Measurements from ENCODE around the gene NCMAP. TPM values are rescaled to one million over a fixed set of nuclear protein-coding genes. Genes with fewer than 3 reads are reported as not detected.
"Not testable (repeated sequence)": the region's sequence is repeated elsewhere in the genome, so short reads cannot be mapped to it uniquely, and the experiment has no call there.

NCMAP gene
- total RNA-seq, 2 donors from 2014 or later = 0.16 to 0.22 TPM

DNA sequence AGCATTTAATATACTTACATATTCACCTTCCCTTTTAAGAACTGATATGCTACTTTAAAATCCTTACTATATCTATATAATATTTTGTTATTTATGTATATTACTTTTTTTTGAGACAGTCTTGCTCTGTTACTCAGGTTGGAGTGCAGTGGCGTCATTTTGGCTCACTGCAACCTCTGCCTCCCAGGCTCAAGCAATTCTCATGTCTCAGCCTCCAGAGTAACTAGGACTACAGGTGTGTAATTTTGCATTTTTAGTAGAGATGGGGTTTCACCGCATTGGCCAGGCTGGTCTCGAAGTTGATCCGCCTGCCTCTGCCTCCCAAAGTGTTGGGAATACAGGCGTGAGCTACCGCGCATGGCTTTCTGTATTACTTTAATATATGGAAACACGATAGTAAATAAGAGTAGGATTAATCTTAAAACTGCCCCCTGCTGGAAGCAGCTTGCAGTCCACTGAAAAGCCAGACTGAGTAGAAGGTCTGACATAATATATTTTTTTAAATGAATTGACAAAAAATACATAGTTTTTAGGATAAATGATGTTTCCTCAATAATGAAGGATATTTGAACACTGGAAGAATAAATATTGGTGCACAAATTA is 28.8 kb upstream of the NCMAP start:
- Histone ChIP-seq H3K4me3 (no peak overlapping the region), H3K36me3 (no peaks in the 10 kb centered on the region), H3K27me3 (no peaks in the 10 kb centered on the region), H3K27ac (no peak overlapping the region), H3K4me1 (no peaks in the 10 kb centered on the region), H3K9me3 (no peaks in the 10 kb centered on the region)
- TF ChIP-seq, protein P1, sequence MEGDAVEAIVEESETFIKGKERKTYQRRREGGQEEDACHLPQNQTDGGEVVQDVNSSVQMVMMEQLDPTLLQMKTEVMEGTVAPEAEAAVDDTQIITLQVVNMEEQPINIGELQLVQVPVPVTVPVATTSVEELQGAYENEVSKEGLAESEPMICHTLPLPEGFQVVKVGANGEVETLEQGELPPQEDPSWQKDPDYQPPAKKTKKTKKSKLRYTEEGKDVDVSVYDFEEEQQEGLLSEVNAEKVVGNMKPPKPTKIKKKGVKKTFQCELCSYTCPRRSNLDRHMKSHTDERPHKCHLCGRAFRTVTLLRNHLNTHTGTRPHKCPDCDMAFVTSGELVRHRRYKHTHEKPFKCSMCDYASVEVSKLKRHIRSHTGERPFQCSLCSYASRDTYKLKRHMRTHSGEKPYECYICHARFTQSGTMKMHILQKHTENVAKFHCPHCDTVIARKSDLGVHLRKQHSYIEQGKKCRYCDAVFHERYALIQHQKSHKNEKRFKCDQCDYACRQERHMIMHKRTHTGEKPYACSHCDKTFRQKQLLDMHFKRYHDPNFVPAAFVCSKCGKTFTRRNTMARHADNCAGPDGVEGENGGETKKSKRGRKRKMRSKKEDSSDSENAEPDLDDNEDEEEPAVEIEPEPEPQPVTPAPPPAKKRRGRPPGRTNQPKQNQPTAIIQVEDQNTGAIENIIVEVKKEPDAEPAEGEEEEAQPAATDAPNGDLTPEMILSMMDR (IDR thresholded peaks at IDR 0.05) = peak; percentile 22 to 54
- no peak for DNase-seq (ENCODE audit: low spot score)

DNA sequence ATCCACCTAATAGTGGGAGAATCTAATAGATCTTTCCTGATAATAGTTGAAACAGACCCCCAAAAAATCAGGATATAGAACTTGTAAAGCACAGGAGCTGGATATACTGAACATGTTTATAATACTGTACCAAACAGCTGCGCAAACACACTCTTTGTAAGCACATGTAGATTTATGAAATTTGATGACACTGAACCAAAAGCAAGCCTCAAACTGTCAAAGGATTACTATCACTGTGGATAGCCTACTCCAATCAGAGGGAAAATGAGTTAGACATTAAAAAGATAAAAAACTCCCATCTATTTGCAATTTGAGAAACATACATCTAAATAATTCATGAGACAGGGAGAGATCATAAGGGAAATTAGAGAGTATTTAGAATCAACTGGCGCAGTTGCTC is 27.1 kb upstream of the NCMAP start:
- Histone ChIP-seq H3K27me3 (no peaks in the 10 kb centered on the region), H3K36me3 (no peaks in the 10 kb centered on the region), H3K27ac (no peak overlapping the region), H3K9me3 (no peaks in the 10 kb centered on the region), H3K4me1 (no peaks in the 10 kb centered on the region), H3K4me3 (no peak overlapping the region)
- no peak for DNase-seq (ENCODE audit: low spot score)
- TF ChIP-seq, protein P1 (IDR thresholded peaks at IDR 0.05) = no peak

DNA sequence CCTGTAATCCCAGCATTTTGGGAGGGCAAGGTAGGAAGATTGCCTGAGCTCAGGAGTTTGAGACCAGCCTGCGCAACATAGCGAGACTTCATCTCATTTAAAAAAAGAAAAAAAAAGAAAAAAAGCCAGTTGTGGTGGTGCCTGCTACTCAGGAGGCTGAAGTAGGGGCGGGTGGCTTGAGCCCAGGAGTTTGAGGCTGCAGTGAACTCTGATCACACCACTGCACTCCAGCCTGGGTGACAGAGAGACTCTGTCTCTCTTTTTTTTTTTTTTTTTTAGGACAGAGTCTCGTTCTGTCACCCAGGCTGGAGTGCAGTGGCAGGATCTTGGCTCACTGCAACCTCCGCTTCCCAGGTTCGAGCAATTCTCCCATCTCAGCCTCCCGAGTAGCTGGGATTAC is 26.6 kb upstream of the NCMAP start:
- H3K27me3 ChIP-seq = not testable (repeated sequence)

DNA sequence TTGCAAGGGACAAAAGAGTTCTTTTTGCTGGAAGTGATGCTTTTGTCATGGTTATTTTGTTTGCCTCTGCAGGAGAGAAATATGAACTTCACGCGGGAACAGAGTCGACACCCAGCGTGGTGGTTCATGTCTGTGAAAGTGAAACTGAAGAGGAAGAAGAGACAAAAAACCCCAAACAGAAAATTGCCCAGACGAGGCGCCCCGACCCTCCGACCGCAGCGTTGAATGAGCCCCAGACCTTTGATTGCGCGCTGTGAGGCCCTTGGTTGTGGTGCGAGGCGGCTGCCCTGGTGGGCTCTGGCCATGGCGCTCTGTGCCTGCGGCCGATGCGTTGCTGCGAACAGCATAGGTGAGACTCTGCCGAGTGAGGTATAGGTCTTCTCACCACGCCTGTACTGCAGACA is 20.9 kb upstream of the NCMAP start:
- Histone ChIP-seq H3K36me3 (no peaks in the 10 kb centered on the region), H3K27ac (no peak overlapping the region), H3K9me3 (no peaks in the 10 kb centered on the region), H3K4me3 (no peak overlapping the region), H3K4me1 (no peaks in the 10 kb centered on the region), H3K27me3 (no peaks in the 10 kb centered on the region)
- TF ChIP-seq, protein P1 (IDR thresholded peaks at IDR 0.05) = no peak
- DNase-seq (ENCODE audit: low spot score) = no peak

More for the DNA sequence above, 26.6 kb upstream of the NCMAP start:
- H3K27ac ChIP-seq; H3K4me3 ChIP-seq; DNase-seq (ENCODE audit: low spot score); H3K36me3 ChIP-seq; H3K9me3 ChIP-seq; H3K4me1 ChIP-seq: not testable (repeated sequence)

DNA sequence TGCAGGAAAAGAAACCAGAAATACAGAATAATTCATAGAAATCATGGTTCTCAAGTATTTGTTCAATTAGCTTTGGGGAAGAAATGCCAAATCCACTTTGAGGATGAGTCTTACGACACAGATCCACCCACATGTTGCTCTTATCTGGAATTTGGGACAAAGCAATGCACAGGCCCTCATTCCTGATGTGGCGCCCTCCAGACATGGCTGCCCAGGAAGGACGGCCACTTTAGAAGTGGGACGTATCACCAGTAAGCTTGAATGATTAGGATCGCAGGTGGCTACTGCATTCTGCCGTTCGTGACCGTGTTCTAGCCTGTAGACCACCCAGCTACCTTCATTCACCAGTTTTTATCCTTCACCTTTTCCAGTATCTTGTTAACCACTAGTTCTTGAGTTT is 20.1 kb upstream of the NCMAP start:
- no peaks in the 10 kb centered on the region for H3K36me3 ChIP-seq
- no peak overlapping the region for H3K27ac ChIP-seq
- no peak overlapping the region for H3K4me3 ChIP-seq
- TF ChIP-seq, protein P1 (IDR thresholded peaks at IDR 0.05) = no peak
- H3K9me3 ChIP-seq = no peaks in the 10 kb centered on the region
- H3K4me1 ChIP-seq = no peaks in the 10 kb centered on the region
- DNase-seq (ENCODE audit: low spot score) = no peak
- H3K27me3 ChIP-seq = no peaks in the 10 kb centered on the region

DNA sequence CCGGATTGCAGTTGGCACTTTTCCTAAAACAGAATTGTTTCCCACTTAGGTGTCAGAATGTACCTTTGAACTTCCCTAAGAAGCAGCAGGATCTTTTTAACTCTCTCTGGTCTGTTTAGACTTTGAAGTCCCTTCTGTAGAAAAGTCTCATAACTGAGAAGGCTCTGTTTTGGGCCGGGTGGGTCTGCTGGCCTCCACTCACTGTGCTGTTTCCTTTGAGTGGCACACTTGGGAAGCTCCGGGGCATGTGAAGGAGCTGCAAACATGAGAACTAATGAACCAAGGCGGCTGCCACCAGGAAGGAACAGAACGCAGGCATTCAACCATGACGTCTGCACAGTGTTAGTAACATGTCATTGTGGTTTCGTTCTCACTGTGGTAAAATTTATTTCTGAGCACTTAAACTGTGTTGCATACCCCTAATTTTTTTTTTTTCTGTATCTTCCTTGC is 19.5 kb upstream of the NCMAP start:
- no peaks in the 10 kb centered on the region for H3K4me1 ChIP-seq
- TF ChIP-seq, protein P1 (IDR thresholded peaks at IDR 0.05) = no peak
- no peak overlapping the region for H3K4me3 ChIP-seq
- H3K27ac ChIP-seq = no peak overlapping the region
- DNase-seq (ENCODE audit: low spot score) = no peak
- H3K36me3 ChIP-seq = no peaks in the 10 kb centered on the region
- H3K27me3 ChIP-seq = no peaks in the 10 kb centered on the region
- no peaks in the 10 kb centered on the region for H3K9me3 ChIP-seq

Data from right atrium auricular region (tissue), 2 donors.